HEK293 (cell line): ENCODE data around the gene POLD2.

Experiments used
- CTCF ChIA-PET: fragments of 350-600 bp; formaldehyde crosslinking; extraction: SDS; loops from one replicate; lab custom pipeline; 2021; ENCODE audit warnings: antibody characterized with exemption; lab: Yijun Ruan, JAX
- POLR2A ChIA-PET: fragments of 300-600 bp; formaldehyde crosslinking; extraction: SDS; loops from one replicate; lab custom pipeline; 2020; ENCODE audit warnings: antibody characterized with exemption, inconsistent platforms; lab: Yijun Ruan, JAX
- H3K27ac ChIP-seq: fragments of 200-500 bp; sonication (Bioruptor generic); 2 replicates; pipeline ENCODE4 v1.5.1; 2014; ENCODE audit warnings: low read depth, low read length, control low read depth, inconsistent platforms; ENCODE audit errors: extremely low read depth
- H3K36me3 ChIP-seq, 2 experiments: fragments of 200-500 bp in 1 of 2; sonication (Bioruptor generic) in 1 of 2; 1 replicate in 1 of 2; 2 replicates in 1 of 2; pipeline ENCODE4 v1.5.1; 2014 to 2017; ENCODE audit warnings: inconsistent platforms in 2 of 2, low read length in 2 of 2; ENCODE audit not compliant: control insufficient read depth in 2 of 2, insufficient read depth in 1 of 2
- H3K4me1 ChIP-seq: fragments of 200-500 bp; sonication (Bioruptor generic); 2 replicates; pipeline ENCODE4 v1.5.1; 2014; ENCODE audit warnings: mild to moderate bottlenecking, low read length, inconsistent platforms; ENCODE audit not compliant: control insufficient read depth, insufficient read depth
- H3K4me3 ChIP-seq: 2 replicates; pipeline ENCODE4 v1.5.1; 2011; ENCODE audit warnings: low read depth, mild to moderate bottlenecking, control low read depth, low read length, moderate library complexity
- H3K9me3 ChIP-seq: fragments of 200-500 bp; sonication (Bioruptor generic); 2 replicates; pipeline ENCODE4 v1.5.1; 2014; ENCODE audit warnings: low read depth, low read length, inconsistent platforms; ENCODE audit not compliant: control insufficient read depth, insufficient read depth
- GLI4 ChIP-seq: fragments of 450-650 bp; formaldehyde crosslinking; IDR thresholded peaks from 2 replicates; pipeline ENCODE4 v1.5.1; 2016; ENCODE audit warnings: missing biosample characterization, missing genetic modification characterization
- GLIS2 ChIP-seq: fragments of 450-650 bp; formaldehyde crosslinking; IDR thresholded peaks from 2 replicates; pipeline ENCODE4 v1.5.1; 2016; ENCODE audit warnings: missing biosample characterization, missing genetic modification characterization
- HOXD13 ChIP-seq: sonication (generic); formaldehyde crosslinking; IDR thresholded peaks from 2 replicates; pipeline ENCODE4 v1.8.0; 2022; ENCODE audit warnings: missing genetic modification reagents, borderline replicate concordance
- SP2 ChIP-seq: fragments of 450-650 bp; formaldehyde crosslinking; IDR thresholded peaks from 2 replicates; pipeline ENCODE4 v1.5.1; 2016; ENCODE audit warnings: missing biosample characterization, missing genetic modification characterization
- TRIM28 ChIP-seq: IDR thresholded peaks from 2 replicates; pipeline ENCODE4 v1.6.1; 2011; ENCODE audit warnings: low read length, control low read depth, borderline replicate concordance
- YY1 ChIP-seq: fragments of 450-650 bp; formaldehyde crosslinking; IDR thresholded peaks from 2 replicates; pipeline ENCODE4 v1.5.1; 2018; ENCODE audit warnings: missing biosample characterization, missing genetic modification characterization
- YY2 ChIP-seq: fragments of 450-650 bp; formaldehyde crosslinking; IDR thresholded peaks from 2 replicates; pipeline ENCODE4 v1.5.1; 2016; ENCODE audit warnings: missing biosample characterization, missing genetic modification characterization
- ZBTB11 ChIP-seq: fragments of 450-650 bp; formaldehyde crosslinking; conservative IDR thresholded peaks from 2 replicates; pipeline ENCODE4 v1.5.1; 2016; ENCODE audit warnings: low read depth, missing biosample characterization, missing genetic modification characterization
- ZNF114 ChIP-seq: fragments of 450-650 bp; formaldehyde crosslinking; IDR thresholded peaks from 2 replicates; pipeline ENCODE4 v1.5.0; 2017; ENCODE audit warnings: missing biosample characterization, missing genetic modification characterization
- ZNF2 ChIP-seq: fragments of 450-650 bp; formaldehyde crosslinking; IDR thresholded peaks from 2 replicates; pipeline ENCODE4 v1.5.1; 2016; ENCODE audit warnings: missing biosample characterization, missing genetic modification characterization
- ZNF24 ChIP-seq: fragments of 450-650 bp; formaldehyde crosslinking; IDR thresholded peaks from 2 replicates; pipeline ENCODE4 v1.5.1; 2016; ENCODE audit warnings: missing biosample characterization, missing genetic modification characterization
- ZNF324 ChIP-seq: fragments of 450-650 bp; formaldehyde crosslinking; IDR thresholded peaks from 2 replicates; pipeline ENCODE4 v1.5.1; 2016; ENCODE audit warnings: missing biosample characterization, missing genetic modification characterization
- ZNF398 ChIP-seq: fragments of 450-650 bp; formaldehyde crosslinking; IDR thresholded peaks from 2 replicates; pipeline ENCODE4 v1.5.1; 2017; ENCODE audit warnings: missing biosample characterization, missing genetic modification characterization
- ZNF558 ChIP-seq: fragments of 450-650 bp; formaldehyde crosslinking; IDR thresholded peaks from 2 replicates; pipeline ENCODE4 v1.5.1; 2016; ENCODE audit warnings: missing biosample characterization, missing genetic modification characterization
- ZNF580 ChIP-seq: fragments of 450-650 bp; formaldehyde crosslinking; IDR thresholded peaks from 2 replicates; pipeline ENCODE4 v1.5.1; 2016; ENCODE audit warnings: missing biosample characterization, missing genetic modification characterization
- ZNF692 ChIP-seq: fragments of 450-650 bp; formaldehyde crosslinking; IDR thresholded peaks from 2 replicates; pipeline ENCODE4 v1.5.1; 2016; ENCODE audit warnings: missing biosample characterization, missing genetic modification characterization
- ZNF704 ChIP-seq: fragments of 450-650 bp; formaldehyde crosslinking; IDR thresholded peaks from 2 replicates; pipeline ENCODE4 v1.5.1; 2016; ENCODE audit warnings: missing biosample characterization, missing genetic modification characterization
- ZNF707 ChIP-seq: fragments of 450-650 bp; formaldehyde crosslinking; IDR thresholded peaks from 2 replicates; pipeline ENCODE4 v1.5.1; 2016; ENCODE audit warnings: missing biosample characterization, missing genetic modification characterization
- ZNF747 ChIP-seq: fragments of 450-650 bp; formaldehyde crosslinking; IDR thresholded peaks from 2 replicates; pipeline ENCODE4 v1.5.1; 2016; ENCODE audit warnings: missing biosample characterization, missing genetic modification characterization
- ZSCAN5A ChIP-seq: fragments of 450-650 bp; formaldehyde crosslinking; IDR thresholded peaks from 2 replicates; pipeline ENCODE4 v1.5.1; 2016; ENCODE audit warnings: missing biosample characterization, missing genetic modification characterization

Gene POLD2

GRCh38 chr7:44133295-44133694 is 9.9 kb upstream of the POLD2 start:
- CTCF ChIA-PET = interaction anchor here (0.6 to 1.0 kb wide), 3 partner anchors 55 to 80 kb away, joined by 3 to 4 read pairs (median 3); no protein-coding TSS in a partner anchor
- TF ChIP-seq ZNF324 (tag by site-specific recombination) (no peak), ZNF747 (tag by site-specific recombination) (no peak), ZNF2 (no peak), ZNF24 (tag by site-specific recombination) (no peak)
- TF ChIP-seq, all 188 proteins: peak for 0
- Histone ChIP-seq H3K9me3 (no peaks in the 10 kb centered on the region), H3K4me3 (no peak overlapping the region), H3K27ac (no peak overlapping the region), H3K36me3 (no peaks in the 10 kb centered on the region), H3K4me1 (no peaks in the 10 kb centered on the region)
- POLR2A ChIA-PET = no interaction called here

GRCh38 chr7:44132039-44132438 is 8.7 kb upstream of the POLD2 start:
- POLR2A ChIA-PET = interaction anchor here (1.2 kb wide), 1 partner anchor 10 kb away, joined by 5 read pairs; no protein-coding TSS in a partner anchor
- CTCF ChIA-PET = interaction anchor here (0.8 to 2.2 kb wide), 4 partner anchors 14 to 109 kb away, joined by 3 to 16 read pairs (median 4); no protein-coding TSS in a partner anchor
- Histone ChIP-seq H3K27ac (no peak overlapping the region), H3K36me3 (no peaks in the 10 kb centered on the region), H3K9me3 (no peaks in the 10 kb centered on the region), H3K4me3 (no peak overlapping the region), H3K4me1 (no peaks in the 10 kb centered on the region)
- TF ChIP-seq YY2 (tag by site-specific recombination) = no peak
- no peak for TF ChIP-seq SP2
- no peak for TF ChIP-seq ZNF747 (tag by site-specific recombination)
- TF ChIP-seq ZBTB11 (tag by site-specific recombination) = no peak
- TF ChIP-seq ZSCAN5A (tag by site-specific recombination) = no peak
- TF ChIP-seq ZNF558 (tag by site-specific recombination) = no peak
- no peak for TF ChIP-seq ZNF114 (tag by site-specific recombination)
- no peak for TF ChIP-seq HOXD13
- no peak for TF ChIP-seq ZNF707 (tag by site-specific recombination)
- TF ChIP-seq ZNF398 (tag by site-specific recombination) = no peak
- TF ChIP-seq GLIS2 = no peak
- TF ChIP-seq GLI4 = no peak
- no peak for TF ChIP-seq ZNF704 (tag by site-specific recombination)
- TF ChIP-seq YY1 (tag by site-specific recombination) = no peak
- no peak for TF ChIP-seq ZNF692 (tag by site-specific recombination)
- TF ChIP-seq ZNF580 (tag by site-specific recombination) = no peak
- no peak for TF ChIP-seq TRIM28
